Ammon's horn (tissue), 1 donor: ENCODE measurements around the gene HABP4.

Experiments
- DNase-seq: peaks from one replicate; pipeline ENCODE4 v3.0.0-alpha.2; 2016; ENCODE audit warnings: low spot score

HABP4 gene

GRCh38 chr9:96449845-96450612, at the start of gene HABP4:
Gene HABP4 (plus strand): TSS chr9:96450169. CDS start chr9:96450280, 111 bp downstream.
- DNase-seq = peak; percentile 97

GRCh38 chr9:96408409-96409280, 41.3 kb upstream of the HABP4 start:
- no peak for DNase-seq

- no peak for DNase-seq
Observed at GRCh38 chr9:96411129-96411838, 38.7 kb upstream of the HABP4 start.

GRCh38 chr9:96412174-96412913, 37.6 kb upstream of the HABP4 start:
- DNase-seq = no peak

- DNase-seq = peak; percentile 81
Observed at GRCh38 chr9:96413302-96414221, 36.4 kb upstream of the HABP4 start.

- DNase-seq = peak; percentile 90
Observed at GRCh38 chr9:96417051-96417586, 32.9 kb upstream of the HABP4 start.

GRCh38 chr9:96417661-96418082, 32.3 kb upstream of the HABP4 start:
- DNase-seq = no peak

- peak; percentile 97 for DNase-seq
Observed at GRCh38 chr9:96418083-96418919, 31.7 kb upstream of the HABP4 start, which contains the start of gene ZNF367. Gene ZNF367 (minus strand): TSS chr9:96418370. CDS start chr9:96418032, 338 bp downstream.

GRCh38 chr9:96418920-96419690, 30.9 kb upstream of the HABP4 start:
- peak; percentile 67 for DNase-seq

GRCh38 chr9:96419691-96419969, 30.3 kb upstream of the HABP4 start:
- DNase-seq = no peak

GRCh38 chr9:96420468-96421219, 29.3 kb upstream of the HABP4 start:
- peak; percentile 34 for DNase-seq

GRCh38 chr9:96423322-96423984, 26.5 kb upstream of the HABP4 start:
- DNase-seq = no peak

- DNase-seq = no peak
Observed at GRCh38 chr9:96423985-96424336, 26.0 kb upstream of the HABP4 start.

GRCh38 chr9:96425500-96426169, 24.3 kb upstream of the HABP4 start:
- DNase-seq = no peak

- DNase-seq = no peak
Observed at GRCh38 chr9:96429732-96430131, 20.2 kb upstream of the HABP4 start.

- no peak for DNase-seq
Observed at GRCh38 chr9:96430377-96430776, 19.6 kb upstream of the HABP4 start.

- no peak for DNase-seq
Observed at GRCh38 chr9:96435345-96435744, 14.6 kb upstream of the HABP4 start.
